ENCODE results near the gene FHOD3.

The FHOD3 gene

DNA sequence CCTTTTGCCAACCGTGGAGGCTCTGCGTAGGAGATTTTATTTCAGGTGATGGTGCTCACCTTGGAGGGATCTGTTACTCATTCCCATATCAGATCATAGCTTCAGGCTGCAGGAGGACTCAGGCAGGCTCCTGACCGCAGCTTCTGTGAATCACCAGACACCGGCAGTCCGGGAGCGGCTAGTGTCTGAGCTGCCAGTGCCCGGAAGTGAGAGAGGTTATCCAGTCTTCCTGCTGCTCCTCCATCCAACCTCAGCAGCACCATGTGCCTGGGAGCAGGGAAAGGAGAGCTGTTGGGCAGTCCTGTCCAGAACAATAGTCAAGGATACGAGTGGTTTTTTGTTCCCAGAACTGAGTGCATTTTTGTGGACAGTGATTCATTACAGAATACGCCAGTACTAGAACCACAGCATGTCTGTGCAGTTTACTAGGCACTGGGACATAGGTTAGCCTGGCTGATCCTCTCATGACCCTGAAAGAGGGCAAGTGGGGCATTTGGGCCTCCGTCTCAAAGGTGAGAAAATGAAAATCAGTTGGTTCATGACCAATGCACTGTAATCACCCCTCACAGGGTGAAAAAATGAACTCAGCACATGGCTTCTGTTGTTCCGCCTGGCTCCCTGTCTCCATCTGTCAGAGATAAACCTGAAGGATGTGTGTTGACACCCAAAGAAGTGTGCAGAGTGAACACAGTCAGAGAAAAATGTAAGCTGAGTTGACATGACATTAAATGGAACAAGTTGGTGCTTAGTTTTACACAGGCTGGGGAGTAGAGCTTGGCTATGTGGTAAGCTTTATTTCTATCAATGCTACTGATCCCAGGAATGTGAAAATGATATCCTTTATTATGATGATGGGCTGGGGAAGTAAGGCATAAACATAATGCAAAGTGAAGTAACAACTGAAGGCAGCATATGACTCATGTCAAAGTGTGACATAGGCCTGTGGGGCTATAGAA, 12.2 kb downstream of the FHOD3 start:
- Histone ChIP-seq H3F3A (ENCODE audit: low read depth) (no peaks in the 10 kb centered on the region), H3K79me2 (ENCODE audit: insufficient read depth, low read length) (no peaks in the 10 kb centered on the region), H3K9me2 (replicated peaks; ENCODE audit: low read depth, low read length) (no peaks in the 10 kb centered on the region), H3K27me3 (ENCODE audit: insufficient read depth, low read length, poor library complexity, severe bottlenecking) (no peaks in the 10 kb centered on the region), H3K9ac (ENCODE audit: low read depth, low read length, poor library complexity, severe bottlenecking) (no peak overlapping the region), H3K9me3 (ENCODE audit: insufficient read depth, low read depth, low read length) (no peaks in the 10 kb centered on the region), H3K36me3 (ENCODE audit: insufficient read depth, low read length) (no peaks in the 10 kb centered on the region), H3K4me3 (ENCODE audit: low read length, poor library complexity, severe bottlenecking) (no peak overlapping the region), H4K20me1 (ENCODE audit: insufficient read depth, low read length, poor library complexity, severe bottlenecking) (no peaks in the 10 kb centered on the region), H3K4me1 (ENCODE audit: insufficient read depth, low read length, poor library complexity, severe bottlenecking) (no peaks in the 10 kb centered on the region), H2AFZ (ENCODE audit: low read length) (no peak overlapping the region), H3K4me2 (ENCODE audit: low read depth, low read length, poor library complexity, severe bottlenecking) (no peak overlapping the region)
- TF ChIP-seq, protein P1, sequence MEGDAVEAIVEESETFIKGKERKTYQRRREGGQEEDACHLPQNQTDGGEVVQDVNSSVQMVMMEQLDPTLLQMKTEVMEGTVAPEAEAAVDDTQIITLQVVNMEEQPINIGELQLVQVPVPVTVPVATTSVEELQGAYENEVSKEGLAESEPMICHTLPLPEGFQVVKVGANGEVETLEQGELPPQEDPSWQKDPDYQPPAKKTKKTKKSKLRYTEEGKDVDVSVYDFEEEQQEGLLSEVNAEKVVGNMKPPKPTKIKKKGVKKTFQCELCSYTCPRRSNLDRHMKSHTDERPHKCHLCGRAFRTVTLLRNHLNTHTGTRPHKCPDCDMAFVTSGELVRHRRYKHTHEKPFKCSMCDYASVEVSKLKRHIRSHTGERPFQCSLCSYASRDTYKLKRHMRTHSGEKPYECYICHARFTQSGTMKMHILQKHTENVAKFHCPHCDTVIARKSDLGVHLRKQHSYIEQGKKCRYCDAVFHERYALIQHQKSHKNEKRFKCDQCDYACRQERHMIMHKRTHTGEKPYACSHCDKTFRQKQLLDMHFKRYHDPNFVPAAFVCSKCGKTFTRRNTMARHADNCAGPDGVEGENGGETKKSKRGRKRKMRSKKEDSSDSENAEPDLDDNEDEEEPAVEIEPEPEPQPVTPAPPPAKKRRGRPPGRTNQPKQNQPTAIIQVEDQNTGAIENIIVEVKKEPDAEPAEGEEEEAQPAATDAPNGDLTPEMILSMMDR (conservative IDR thresholded peaks at IDR 0.05; ENCODE audit: low read length), result no peak
- TF ChIP-seq EZH2phosphoT487 (IDR thresholded peaks at IDR 0.05; ENCODE audit: borderline replicate concordance), result no peak

DNA sequence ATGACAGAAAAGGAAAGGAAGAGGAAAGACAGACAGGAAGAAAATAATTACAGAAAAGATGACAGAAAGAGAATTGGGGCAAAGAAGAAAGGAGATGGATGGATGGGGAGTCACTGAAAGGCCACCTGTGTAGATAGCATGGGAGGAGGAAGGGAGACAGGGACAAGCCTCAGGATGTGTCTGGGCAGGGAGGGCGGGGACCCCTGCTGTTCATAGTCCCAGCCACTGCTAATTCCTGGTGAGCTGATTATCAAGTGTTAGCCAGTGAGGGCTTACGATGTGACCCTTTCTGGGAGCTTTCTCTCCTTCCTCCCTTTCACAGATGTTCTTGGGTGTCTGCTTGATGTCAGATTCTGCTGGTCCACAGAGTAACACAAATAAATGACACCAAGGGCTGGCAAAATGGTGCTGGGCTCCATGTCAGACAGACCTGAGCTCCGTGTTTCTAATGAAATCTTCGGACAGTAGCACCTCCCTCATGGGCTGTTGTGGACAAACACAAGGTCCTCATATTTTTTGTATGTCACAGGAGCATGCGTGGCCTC, 13.6 kb downstream of the FHOD3 start:
- no peak overlapping the region for H3K4me3 ChIP-seq (ENCODE audit: low read length, poor library complexity, severe bottlenecking)
- no peaks in the 10 kb centered on the region for H4K20me1 ChIP-seq (ENCODE audit: insufficient read depth, low read length, poor library complexity, severe bottlenecking)
- H3K36me3 ChIP-seq (ENCODE audit: insufficient read depth, low read length), result no peaks in the 10 kb centered on the region
- no peaks in the 10 kb centered on the region for H3F3A ChIP-seq (ENCODE audit: low read depth)
- H3K9me2 ChIP-seq (replicated peaks; ENCODE audit: low read depth, low read length), result no peaks in the 10 kb centered on the region
- TF ChIP-seq, protein P1 (conservative IDR thresholded peaks at IDR 0.05; ENCODE audit: low read length), result no peak
- no peak for TF ChIP-seq EZH2phosphoT487 (IDR thresholded peaks at IDR 0.05; ENCODE audit: borderline replicate concordance)
- H3K9me3 ChIP-seq (ENCODE audit: insufficient read depth, low read depth, low read length), result no peaks in the 10 kb centered on the region
- no peaks in the 10 kb centered on the region for H3K27me3 ChIP-seq (ENCODE audit: insufficient read depth, low read length, poor library complexity, severe bottlenecking)
- no peak overlapping the region for H3K4me2 ChIP-seq (ENCODE audit: low read depth, low read length, poor library complexity, severe bottlenecking)
- H2AFZ ChIP-seq (ENCODE audit: low read length), result no peak overlapping the region
- no peaks in the 10 kb centered on the region for H3K4me1 ChIP-seq (ENCODE audit: insufficient read depth, low read length, poor library complexity, severe bottlenecking)
- H3K79me2 ChIP-seq (ENCODE audit: insufficient read depth, low read length), result no peaks in the 10 kb centered on the region
- H3K9ac ChIP-seq (ENCODE audit: low read depth, low read length, poor library complexity, severe bottlenecking), result no peak overlapping the region

- H3K4me1 ChIP-seq (ENCODE audit: insufficient read depth, low read length, poor library complexity, severe bottlenecking), result no peaks in the 10 kb centered on the region
- no peaks in the 10 kb centered on the region for H3K79me2 ChIP-seq (ENCODE audit: insufficient read depth, low read length)
- no peaks in the 10 kb centered on the region for H3K9me2 ChIP-seq (replicated peaks; ENCODE audit: low read depth, low read length)
- H3F3A ChIP-seq (ENCODE audit: low read depth), result no peaks in the 10 kb centered on the region
- TF ChIP-seq EZH2phosphoT487 (IDR thresholded peaks at IDR 0.05; ENCODE audit: borderline replicate concordance), result no peak
- no peak overlapping the region for H3K4me2 ChIP-seq (ENCODE audit: low read depth, low read length, poor library complexity, severe bottlenecking)
- no peak overlapping the region for H2AFZ ChIP-seq (ENCODE audit: low read length)
- H3K27me3 ChIP-seq (ENCODE audit: insufficient read depth, low read length, poor library complexity, severe bottlenecking), result no peaks in the 10 kb centered on the region
- H3K9me3 ChIP-seq (ENCODE audit: insufficient read depth, low read depth, low read length), result no peaks in the 10 kb centered on the region
- H4K20me1 ChIP-seq (ENCODE audit: insufficient read depth, low read length, poor library complexity, severe bottlenecking), result no peaks in the 10 kb centered on the region
- H3K4me3 ChIP-seq (ENCODE audit: low read length, poor library complexity, severe bottlenecking), result no peak overlapping the region
- no peak overlapping the region for H3K9ac ChIP-seq (ENCODE audit: low read depth, low read length, poor library complexity, severe bottlenecking)
- H3K36me3 ChIP-seq (ENCODE audit: insufficient read depth, low read length), result no peaks in the 10 kb centered on the region
Observed at GRCh38 chr18:36312806-36313395, 15.4 kb downstream of the FHOD3 start.
